ENCODE measurements around the gene SCGN.

SCGN gene

DNA sequence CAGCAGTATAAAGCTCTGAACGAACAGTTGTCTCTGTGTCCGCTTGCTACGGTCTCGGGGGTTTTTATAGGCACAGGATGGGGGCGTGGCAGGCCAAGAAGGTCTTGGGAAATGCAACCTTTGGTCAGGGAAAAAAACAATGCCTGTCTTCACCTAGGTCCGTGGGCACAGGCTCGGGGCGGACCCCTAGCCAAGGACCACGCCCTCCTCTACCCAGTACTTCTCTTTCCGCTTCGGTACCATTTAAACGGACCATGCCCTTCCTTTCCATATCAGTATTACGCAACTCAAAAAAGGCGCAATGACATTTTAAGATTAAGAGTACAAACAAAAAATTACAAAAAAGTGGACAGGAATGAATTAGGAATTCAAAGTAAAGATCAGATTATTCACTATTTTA, 58.3 kb downstream of the SCGN start:
- H3K4me3 ChIP-seq (ENCODE audit: low read length): no peak overlapping the region

GRCh38 chr6:25713824-25714223, 61.8 kb downstream of the SCGN start:
- no peak for TF ChIP-seq EZH2phosphoT487 (IDR thresholded peaks at IDR 0.05; ENCODE audit: low read depth)
- TF ChIP-seq, protein P1, sequence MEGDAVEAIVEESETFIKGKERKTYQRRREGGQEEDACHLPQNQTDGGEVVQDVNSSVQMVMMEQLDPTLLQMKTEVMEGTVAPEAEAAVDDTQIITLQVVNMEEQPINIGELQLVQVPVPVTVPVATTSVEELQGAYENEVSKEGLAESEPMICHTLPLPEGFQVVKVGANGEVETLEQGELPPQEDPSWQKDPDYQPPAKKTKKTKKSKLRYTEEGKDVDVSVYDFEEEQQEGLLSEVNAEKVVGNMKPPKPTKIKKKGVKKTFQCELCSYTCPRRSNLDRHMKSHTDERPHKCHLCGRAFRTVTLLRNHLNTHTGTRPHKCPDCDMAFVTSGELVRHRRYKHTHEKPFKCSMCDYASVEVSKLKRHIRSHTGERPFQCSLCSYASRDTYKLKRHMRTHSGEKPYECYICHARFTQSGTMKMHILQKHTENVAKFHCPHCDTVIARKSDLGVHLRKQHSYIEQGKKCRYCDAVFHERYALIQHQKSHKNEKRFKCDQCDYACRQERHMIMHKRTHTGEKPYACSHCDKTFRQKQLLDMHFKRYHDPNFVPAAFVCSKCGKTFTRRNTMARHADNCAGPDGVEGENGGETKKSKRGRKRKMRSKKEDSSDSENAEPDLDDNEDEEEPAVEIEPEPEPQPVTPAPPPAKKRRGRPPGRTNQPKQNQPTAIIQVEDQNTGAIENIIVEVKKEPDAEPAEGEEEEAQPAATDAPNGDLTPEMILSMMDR (IDR thresholded peaks at IDR 0.05; ENCODE audit: low read depth, low read length): no peak
- H2AFZ ChIP-seq (ENCODE audit: low read depth, low read length): no peak overlapping the region
- no peaks in the 10 kb centered on the region for H3K27me3 ChIP-seq (ENCODE audit: low read depth, low read length)
- H3K79me2 ChIP-seq (ENCODE audit: low read length): no peaks in the 10 kb centered on the region
- no peaks in the 10 kb centered on the region for H3K36me3 ChIP-seq (replicated peaks; ENCODE audit: low read depth, low read length)
- H3K4me2 ChIP-seq (ENCODE audit: low read length): no peak overlapping the region
- no peak overlapping the region for H3K27ac ChIP-seq (ENCODE audit: low read length)
- no peak overlapping the region for H3K4me3 ChIP-seq (ENCODE audit: low read length)
- H3K4me1 ChIP-seq (ENCODE audit: low read length): no peaks in the 10 kb centered on the region
- H3K9ac ChIP-seq (ENCODE audit: low read length): no peak overlapping the region
- no peaks in the 10 kb centered on the region for H3K9me3 ChIP-seq (ENCODE audit: insufficient read depth, low read length)
- no peaks in the 10 kb centered on the region for H4K20me1 ChIP-seq (ENCODE audit: insufficient read depth, low read length)

More for the DNA sequence above, 58.3 kb downstream of the SCGN start:
- no peaks in the 10 kb centered on the region for H3K79me2 ChIP-seq (ENCODE audit: low read length)
- H3K4me2 ChIP-seq (ENCODE audit: low read length): no peak overlapping the region
- H3K36me3 ChIP-seq (replicated peaks; ENCODE audit: low read depth, low read length): no peaks in the 10 kb centered on the region
- no peak overlapping the region for H2AFZ ChIP-seq (ENCODE audit: low read depth, low read length)
- no peak overlapping the region for H3K9ac ChIP-seq (ENCODE audit: low read length)
- no peaks in the 10 kb centered on the region for H4K20me1 ChIP-seq (ENCODE audit: insufficient read depth, low read length)
- TF ChIP-seq, protein P1 (IDR thresholded peaks at IDR 0.05; ENCODE audit: low read depth, low read length): no peak
- no peak for TF ChIP-seq EZH2phosphoT487 (IDR thresholded peaks at IDR 0.05; ENCODE audit: low read depth)
- H3K4me1 ChIP-seq (ENCODE audit: low read length): no peaks in the 10 kb centered on the region
- 0 out of 2 replicates have a peak, but pooled peaks cover 5% of the 10 kb centered on the region for H3K27me3 ChIP-seq (ENCODE audit: low read depth, low read length)
- no peaks in the 10 kb centered on the region for H3K9me3 ChIP-seq (ENCODE audit: insufficient read depth, low read length)
- no peak overlapping the region for H3K27ac ChIP-seq (ENCODE audit: low read length)

GRCh38 chr6:25714765-25715164, 62.8 kb downstream of the SCGN start:
- Histone ChIP-seq H3K36me3 (replicated peaks; ENCODE audit: low read depth, low read length) (no peaks in the 10 kb centered on the region), H2AFZ (ENCODE audit: low read depth, low read length) (no peak overlapping the region), H3K79me2 (ENCODE audit: low read length) (no peaks in the 10 kb centered on the region), H3K4me1 (ENCODE audit: low read length) (no peaks in the 10 kb centered on the region), H3K27ac (ENCODE audit: low read length) (no peak overlapping the region), H3K4me2 (ENCODE audit: low read length) (no peak overlapping the region), H3K4me3 (ENCODE audit: low read length) (no peak overlapping the region), H4K20me1 (ENCODE audit: insufficient read depth, low read length) (no peaks in the 10 kb centered on the region), H3K27me3 (ENCODE audit: low read depth, low read length) (no peaks in the 10 kb centered on the region), H3K9ac (ENCODE audit: low read length) (no peak overlapping the region), H3K9me3 (ENCODE audit: insufficient read depth, low read length) (no peaks in the 10 kb centered on the region)
- TF ChIP-seq, protein P1 (IDR thresholded peaks at IDR 0.05; ENCODE audit: low read depth, low read length): no peak
- TF ChIP-seq EZH2phosphoT487 (IDR thresholded peaks at IDR 0.05; ENCODE audit: low read depth): no peak

GRCh38 chr6:25715794-25716193, 63.8 kb downstream of the SCGN start:
- no peaks in the 10 kb centered on the region for H3K9me3 ChIP-seq (ENCODE audit: insufficient read depth, low read length)
- no peak overlapping the region for H2AFZ ChIP-seq (ENCODE audit: low read depth, low read length)
- H3K4me2 ChIP-seq (ENCODE audit: low read length): no peak overlapping the region
- no peak overlapping the region for H3K4me3 ChIP-seq (ENCODE audit: low read length)
- H3K4me1 ChIP-seq (ENCODE audit: low read length): no peaks in the 10 kb centered on the region
- no peak overlapping the region for H3K9ac ChIP-seq (ENCODE audit: low read length)
- H4K20me1 ChIP-seq (ENCODE audit: insufficient read depth, low read length): no peaks in the 10 kb centered on the region
- no peaks in the 10 kb centered on the region for H3K36me3 ChIP-seq (replicated peaks; ENCODE audit: low read depth, low read length)
- H3K27ac ChIP-seq (ENCODE audit: low read length): no peak overlapping the region
- no peaks in the 10 kb centered on the region for H3K79me2 ChIP-seq (ENCODE audit: low read length)
- TF ChIP-seq, protein P1 (IDR thresholded peaks at IDR 0.05; ENCODE audit: low read depth, low read length): no peak
- TF ChIP-seq EZH2phosphoT487 (IDR thresholded peaks at IDR 0.05; ENCODE audit: low read depth): no peak
- no peaks in the 10 kb centered on the region for H3K27me3 ChIP-seq (ENCODE audit: low read depth, low read length)

Data from OCI-LY3 (cell line).